Limb (tissue), 2 donors: ENCODE measurements around the gene BAZ1A.

Experiments
- DNase-seq, 2 donors: peaks; one replicate each; pipeline ENCODE4 v3.0.0-alpha.2; 2016; ENCODE audit errors: extremely low spot score in 2 of 2

Gene BAZ1A

GRCh38 chr14:34723867-34724266, 151.3 kb downstream of the BAZ1A start:
- DNase-seq, result no peak

GRCh38 chr14:34722723-34723545, 152.2 kb downstream of the BAZ1A start:
- peak; percentile 50 to 67 for DNase-seq

- no peak for DNase-seq
Observed at GRCh38 chr14:34721129-34721528, 154.0 kb downstream of the BAZ1A start.

GRCh38 chr14:34718750-34719304, 156.3 kb downstream of the BAZ1A start:
- DNase-seq, result no peak

- DNase-seq, result peak in 1 of 2 donors; percentile 34
Observed at GRCh38 chr14:34715127-34715863, 159.9 kb downstream of the BAZ1A start.

- DNase-seq, result peak; percentile 77 to 91
Observed at GRCh38 chr14:34714320-34715126, 160.6 kb downstream of the BAZ1A start, which contains the start of gene CFL2. CFL2 (minus strand) TSS chr14:34714593; CDS start chr14:34714540, 53 bp downstream.

GRCh38 chr14:34713681-34714319, 161.4 kb downstream of the BAZ1A start:
- peak in 1 of 2 donors; percentile 52 for DNase-seq

GRCh38 chr14:34713122-34713680, 162.0 kb downstream of the BAZ1A start:
- DNase-seq, result no peak

GRCh38 chr14:34711796-34712712, 163.1 kb downstream of the BAZ1A start:
- DNase-seq, result no peak

GRCh38 chr14:34711169-34711568, 164.0 kb downstream of the BAZ1A start:
- peak in 1 of 2 donors; percentile 83 for DNase-seq

GRCh38 chr14:34710744-34711143, 164.4 kb downstream of the BAZ1A start:
- peak in 1 of 2 donors; percentile 29 for DNase-seq

- DNase-seq, result peak in 1 of 2 donors; percentile 24
Observed at GRCh38 chr14:34710006-34710405, 165.2 kb downstream of the BAZ1A start.

GRCh38 chr14:34707722-34708121, 167.4 kb downstream of the BAZ1A start:
- no peak for DNase-seq
